GM12874 (cell line): ENCODE measurements around the gene COX4I2.

Experiments
- TF ChIP-seq, protein P1 (sequence below): IDR thresholded peaks from 2 replicates; pipeline ENCODE4 v1.5.1; 2011; ENCODE audit warnings: low read depth, mild to moderate bottlenecking, control low read depth, low read length, moderate library complexity; ENCODE audit not compliant: insufficient read depth

The COX4I2 gene

DNA sequence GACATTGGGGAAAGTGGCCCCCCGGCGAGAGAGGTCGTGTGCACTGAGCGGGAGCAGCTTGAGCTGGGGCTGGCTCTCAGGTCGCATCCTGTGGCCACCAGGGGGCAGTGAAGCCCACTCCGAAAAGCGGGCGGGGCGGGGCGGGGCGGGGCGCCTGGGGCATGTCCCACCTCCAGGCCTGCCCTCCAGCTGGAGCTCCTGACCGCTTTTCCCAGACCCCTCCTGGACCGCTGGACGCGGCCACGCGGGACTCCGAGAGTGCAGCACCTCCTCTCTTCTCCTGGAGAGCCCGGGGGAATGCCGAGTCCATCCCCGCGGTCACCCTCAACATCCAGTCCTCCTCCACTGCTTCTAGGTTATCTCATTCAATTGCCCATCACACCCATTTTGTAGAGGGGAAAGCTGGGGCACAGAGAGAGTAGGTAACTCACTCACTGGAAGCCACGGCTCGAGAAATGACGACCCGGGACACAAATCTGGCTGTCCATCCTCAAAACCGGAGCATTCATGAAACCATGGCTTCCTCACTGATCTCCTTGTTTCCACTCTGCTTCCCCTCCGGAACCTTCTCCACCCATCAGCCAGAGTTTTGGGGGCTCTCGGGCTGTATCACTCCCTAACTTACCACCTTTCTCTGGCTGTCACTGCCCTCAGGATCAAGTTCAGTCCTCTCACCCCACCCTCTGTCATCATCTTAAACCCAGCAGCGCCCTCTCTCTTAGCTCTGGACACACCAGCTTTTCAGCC is 24.1 kb downstream of the COX4I2 start:
- TF ChIP-seq, protein P1, sequence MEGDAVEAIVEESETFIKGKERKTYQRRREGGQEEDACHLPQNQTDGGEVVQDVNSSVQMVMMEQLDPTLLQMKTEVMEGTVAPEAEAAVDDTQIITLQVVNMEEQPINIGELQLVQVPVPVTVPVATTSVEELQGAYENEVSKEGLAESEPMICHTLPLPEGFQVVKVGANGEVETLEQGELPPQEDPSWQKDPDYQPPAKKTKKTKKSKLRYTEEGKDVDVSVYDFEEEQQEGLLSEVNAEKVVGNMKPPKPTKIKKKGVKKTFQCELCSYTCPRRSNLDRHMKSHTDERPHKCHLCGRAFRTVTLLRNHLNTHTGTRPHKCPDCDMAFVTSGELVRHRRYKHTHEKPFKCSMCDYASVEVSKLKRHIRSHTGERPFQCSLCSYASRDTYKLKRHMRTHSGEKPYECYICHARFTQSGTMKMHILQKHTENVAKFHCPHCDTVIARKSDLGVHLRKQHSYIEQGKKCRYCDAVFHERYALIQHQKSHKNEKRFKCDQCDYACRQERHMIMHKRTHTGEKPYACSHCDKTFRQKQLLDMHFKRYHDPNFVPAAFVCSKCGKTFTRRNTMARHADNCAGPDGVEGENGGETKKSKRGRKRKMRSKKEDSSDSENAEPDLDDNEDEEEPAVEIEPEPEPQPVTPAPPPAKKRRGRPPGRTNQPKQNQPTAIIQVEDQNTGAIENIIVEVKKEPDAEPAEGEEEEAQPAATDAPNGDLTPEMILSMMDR: peak; percentile 78

DNA sequence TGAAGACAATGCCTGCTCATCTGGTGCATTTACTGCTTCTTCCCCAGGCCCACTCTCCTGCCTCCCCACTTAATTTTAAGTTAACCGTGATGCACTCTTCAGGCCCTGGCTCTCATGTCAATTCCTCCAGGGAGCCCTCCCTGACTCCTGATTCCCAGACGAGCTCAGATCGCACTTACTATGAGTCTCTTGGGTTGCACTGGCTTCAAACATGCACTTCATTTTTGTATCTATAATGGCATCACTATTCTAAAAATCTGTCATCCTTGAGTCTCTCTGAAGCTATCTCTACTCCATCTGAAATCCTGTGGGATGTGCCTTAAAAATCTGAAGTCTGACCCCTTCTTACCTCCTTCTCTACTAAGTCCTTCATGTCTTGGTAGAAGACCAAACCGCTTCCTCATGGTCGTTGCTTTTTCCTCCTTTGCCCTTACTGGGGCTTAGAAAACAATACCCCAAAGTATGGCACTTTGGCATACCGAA is 24.7 kb downstream of the COX4I2 start:
- TF ChIP-seq, protein P1: no peak

DNA sequence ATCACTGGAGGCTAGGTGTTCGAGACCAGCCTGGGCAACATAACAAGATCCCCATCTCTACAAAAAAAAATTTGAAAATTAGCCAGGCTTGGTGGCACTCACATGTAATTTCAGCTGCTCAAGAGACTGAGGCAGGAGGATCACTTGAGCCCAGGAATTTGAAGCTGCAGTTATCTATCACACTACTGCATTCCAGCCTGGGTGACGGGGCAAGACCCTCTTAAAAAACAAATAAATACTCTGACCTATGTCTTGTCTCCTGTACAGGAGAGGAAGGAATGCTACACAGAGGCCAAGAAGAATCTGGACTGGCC is 25.8 kb downstream of the COX4I2 start:
- TF ChIP-seq, protein P1: no peak

DNA sequence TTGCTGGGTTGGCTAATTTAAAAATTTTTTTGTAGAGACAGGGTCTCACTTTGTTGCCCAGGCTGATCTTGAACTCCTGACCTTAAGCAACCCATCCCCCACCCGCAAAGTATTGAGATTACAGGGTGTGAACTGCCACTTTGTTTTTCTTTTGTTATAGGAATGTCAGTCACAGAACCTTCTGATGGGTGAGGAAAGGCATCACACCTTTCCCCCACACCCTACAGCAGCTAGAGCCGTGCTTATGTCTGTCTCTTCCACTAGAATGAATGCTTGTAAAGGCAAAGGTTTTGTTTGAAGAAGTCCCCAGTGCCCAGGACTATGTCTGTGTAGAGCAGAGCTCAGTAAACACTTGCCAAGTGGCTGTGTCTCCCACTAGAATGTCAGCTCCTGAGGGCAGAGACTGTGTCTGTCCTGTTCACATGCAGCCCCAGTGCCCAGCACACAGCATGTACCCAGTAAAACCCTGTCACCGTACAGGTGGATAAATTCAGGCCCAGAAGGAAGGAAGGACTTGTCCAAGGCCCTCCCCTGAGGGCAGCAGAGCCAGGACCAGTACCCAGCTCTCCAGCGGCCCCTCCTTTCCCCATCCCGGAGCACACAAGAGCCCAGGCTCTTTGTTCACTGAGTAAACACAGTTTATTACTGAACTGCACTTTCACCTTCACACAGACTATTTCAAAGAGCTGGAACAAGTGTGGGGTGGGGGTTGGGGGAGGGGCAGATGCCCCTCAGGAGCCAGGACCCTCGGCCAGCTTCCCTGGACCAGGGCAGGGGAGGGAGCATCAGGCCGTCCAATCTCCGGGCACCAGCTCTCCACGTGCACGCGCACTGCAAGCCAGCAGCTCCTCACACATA is 26.4 kb downstream of the COX4I2 start:
- TF ChIP-seq, protein P1: no peak

DNA sequence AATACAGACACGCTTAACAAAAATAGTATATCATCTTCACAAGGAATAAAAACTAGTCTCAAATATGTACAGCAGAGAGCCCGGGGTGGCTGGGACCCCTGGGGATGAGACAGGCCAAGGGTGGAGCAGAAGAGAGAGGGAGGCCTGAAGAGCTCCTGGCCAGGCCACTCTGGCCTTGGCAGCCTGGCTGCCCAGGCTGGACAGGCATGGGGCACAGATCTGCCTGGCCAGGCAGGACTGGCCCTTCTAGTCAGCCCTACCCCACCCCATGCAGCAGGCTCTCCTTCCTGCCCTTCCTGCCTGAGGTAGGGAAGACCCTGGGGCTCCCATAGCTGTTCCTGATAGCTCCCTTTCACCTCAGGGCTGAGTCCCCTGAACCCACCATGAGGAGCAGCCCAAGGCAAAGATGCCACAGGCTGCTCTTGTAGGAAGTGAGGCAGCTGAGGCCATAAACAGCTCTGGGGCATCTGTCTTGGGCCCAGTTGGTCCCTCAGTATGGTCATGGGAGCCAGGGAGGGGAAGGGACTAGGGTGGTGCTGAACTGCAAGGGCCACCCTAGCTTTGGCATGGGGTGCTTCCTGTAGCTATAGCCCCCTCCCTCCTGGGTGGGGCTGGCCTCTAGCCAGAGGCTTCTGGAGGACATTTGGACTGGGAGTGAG is 27.1 kb downstream of the COX4I2 start:
- TF ChIP-seq, protein P1: no peak

DNA sequence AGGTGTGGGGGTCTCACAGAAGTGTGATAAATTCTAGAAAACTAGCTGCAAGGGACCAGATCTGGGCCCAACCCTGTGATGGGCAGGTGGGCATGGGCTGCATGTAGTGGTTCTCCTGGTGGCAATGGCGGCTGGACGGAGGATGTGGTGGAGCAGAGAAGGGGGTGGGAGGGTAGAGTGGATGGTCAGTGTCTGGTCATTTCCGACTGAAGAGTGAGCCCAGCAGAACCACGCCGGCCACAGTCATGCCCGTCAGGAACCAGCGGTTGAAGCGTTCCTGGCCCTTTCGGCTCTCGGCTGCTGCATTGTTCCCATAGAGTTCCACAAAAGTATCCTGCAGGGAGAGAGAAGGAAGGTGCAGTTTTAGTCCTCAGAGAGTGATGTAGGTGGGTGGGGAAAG is 28.0 kb downstream of the COX4I2 start:
- TF ChIP-seq, protein P1: no peak

DNA sequence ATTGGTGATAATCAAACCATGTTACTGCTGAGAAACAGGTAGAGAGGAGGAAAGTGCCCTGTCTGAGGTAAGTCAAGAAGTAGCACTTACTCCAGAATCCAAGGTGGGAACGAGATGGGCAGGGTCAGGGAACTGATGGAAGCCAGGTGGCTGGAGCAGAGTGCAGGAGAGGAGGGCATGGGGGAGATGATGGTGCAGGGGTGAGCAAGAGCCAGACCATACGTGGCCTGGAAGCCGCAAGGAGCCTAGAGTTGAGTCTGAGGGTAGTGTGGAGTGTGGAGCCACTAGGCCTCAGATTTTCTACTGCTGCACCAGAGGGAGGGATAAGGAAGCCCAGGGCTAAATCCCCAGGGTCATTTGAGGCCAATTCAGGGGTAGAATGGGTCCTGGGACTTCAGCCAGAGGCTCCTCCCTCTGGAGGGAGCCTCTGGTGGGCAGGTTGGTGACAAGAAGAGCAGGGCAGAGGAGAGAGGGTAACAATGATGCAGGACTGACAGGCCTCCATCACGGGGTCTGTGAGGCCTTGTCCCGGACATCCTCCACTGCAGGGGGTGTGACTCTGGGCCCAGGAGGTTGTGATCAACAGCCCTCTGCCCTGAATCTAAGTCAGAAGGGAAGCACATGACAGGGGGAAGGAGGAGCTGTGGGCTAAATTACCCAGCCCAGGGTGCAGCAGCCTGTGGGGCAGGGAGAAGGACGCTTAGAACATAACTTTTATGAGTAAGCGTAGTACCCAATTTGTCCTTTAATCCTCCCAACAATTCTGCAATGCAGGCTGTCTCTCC is 28.7 kb downstream of the COX4I2 start:
- TF ChIP-seq, protein P1: no peak
